HepG2 (cell line): Measurements from ENCODE around the gene PKP1. TPM values are rescaled to one million over a fixed set of nuclear protein-coding genes. Genes with fewer than 3 reads are reported as not detected.

Experiments used
- ATAC-seq: fragments of 200-7000 bp; cut with Tn5 transposase; 3 replicates; pipeline ENCODE4 v1.9.1; 2020; ENCODE audit warnings: mild to moderate bottlenecking, moderate library complexity
- BruUV-seq: library from RNA; stranded (reverse); fragments of 400-500 nt; replicated peaks from 2 replicates; lab custom pipeline; 2021; lab: Mats Ljungman, UMichigan
- CTCF ChIA-PET: fragments of 300-600 bp; formaldehyde crosslinking; extraction: SDS; loops from one replicate; lab custom pipeline; 2021; ENCODE audit warnings: low total read pairs, inconsistent platforms, low intra/inter-chr PET ratio; lab: Yijun Ruan, JAX
- POLR2A ChIA-PET: fragments of 350-600 bp; sonication (Branson Sonifier 250); formaldehyde crosslinking; loops from one replicate; lab custom pipeline; 2020; ENCODE audit warnings: antibody characterized with exemption, inconsistent platforms; lab: Yijun Ruan, JAX
- DNase-seq: peaks from one replicate; pipeline ENCODE4 v3.0.0-alpha.2; 2015; ENCODE audit warnings: low spot score
- FAIRE-seq: peaks from 3 replicates; lab custom pipeline; 2011; peaks lifted over from hg19 to GRCh38; lab: Jason Lieb, UNC
- H2AFZ ChIP-seq: one replicate; pipeline ENCODE4 v1.6.1; 2011; ENCODE audit warnings: low read length, inconsistent platforms
- H3K27ac ChIP-seq: fragments of 300-600 bp; 3 replicates; pipeline ENCODE4 v1.8.0; 2011; ENCODE audit warnings: mixed run types, mild to moderate bottlenecking, mixed read lengths, low read length, inconsistent platforms; ENCODE audit not compliant: insufficient read depth; ENCODE audit errors: extremely low read length
- H3K27me3 ChIP-seq, 2 experiments: fragments of 200-600 bp in 1 of 2; 2 replicates in 1 of 2; 3 replicates in 1 of 2; pipeline versions ENCODE4 v1.6.0 to v1.8.0; 2011; ENCODE audit warnings: low read length in 2 of 2, mild to moderate bottlenecking in 2 of 2, moderate library complexity in 2 of 2, inconsistent platforms in 1 of 2; ENCODE audit not compliant: insufficient read depth in 2 of 2, control insufficient read depth in 1 of 2
- H3K36me3 ChIP-seq, 2 experiments: fragments of 200-600 bp in 1 of 2; replicated peaks in 1 of 2; 2 replicates in 1 of 2; 3 replicates in 1 of 2; pipeline versions ENCODE4 v1.5.1 to v1.8.0; 2011; ENCODE audit warnings: low read length in 2 of 2, inconsistent platforms in 1 of 2; ENCODE audit not compliant: insufficient read depth in 2 of 2, control insufficient read depth in 1 of 2
- H3K4me1 ChIP-seq: 2 replicates; pipeline ENCODE4 v1.5.1; 2012; ENCODE audit warnings: low read length, inconsistent platforms; ENCODE audit not compliant: insufficient read depth
- H3K4me2 ChIP-seq: 2 replicates; pipeline ENCODE4 v1.6.0; 2011; ENCODE audit warnings: low read depth, low read length, inconsistent platforms
- H3K4me3 ChIP-seq, 3 experiments: fragments of 200-600 bp in 1 of 3; sonication (generic), shearing (Covaris generic) in 1 of 3; replicated peaks in 1 of 3; 2 replicates each; pipeline ENCODE4 v1.5.1; 2011 to 2016; ENCODE audit warnings: low read length in 3 of 3, inconsistent platforms in 2 of 3, low read depth in 2 of 3, mild to moderate bottlenecking in 2 of 3, control low read depth in 1 of 3, mixed read lengths in 1 of 3; ENCODE audit not compliant: insufficient read depth in 1 of 3
- H3K79me2 ChIP-seq: one replicate; pipeline ENCODE4 v1.6.1; 2011; ENCODE audit warnings: low read length, inconsistent platforms; ENCODE audit not compliant: insufficient read depth
- H3K9ac ChIP-seq: 2 replicates; pipeline ENCODE4 v1.6.0; 2011; ENCODE audit warnings: mild to moderate bottlenecking, low read depth, low read length, inconsistent platforms; ENCODE audit not compliant: insufficient read depth
- H3K9me3 ChIP-seq: 2 replicates; pipeline ENCODE4 v1.5.1; 2012; ENCODE audit warnings: mild to moderate bottlenecking, low read length
- H4K20me1 ChIP-seq: 2 replicates; pipeline ENCODE4 v1.6.0; 2011; ENCODE audit warnings: inconsistent platforms, mild to moderate bottlenecking, low read length, moderate library complexity; ENCODE audit not compliant: insufficient read depth
- ATF7 ChIP-seq, 2 experiments: fragments of 450-650 bp in 1 of 2; sonication (generic) in 1 of 2; formaldehyde crosslinking in 1 of 2; IDR thresholded peaks; 2 replicates each; pipeline versions ENCODE4 v1.4.0 to v1.6.1; 2016 to 2020; ENCODE audit warnings: antibody characterized with exemption in 1 of 2, mild to moderate bottlenecking in 1 of 2, missing genetic modification reagents in 1 of 2
- BRCA1 ChIP-seq: sonication (generic); formaldehyde crosslinking; IDR thresholded peaks from 2 replicates; pipeline ENCODE4 v1.4.0; 2020; ENCODE audit warnings: missing genetic modification reagents
- EP300 ChIP-seq, 3 experiments: sonication (generic) in 1 of 3; formaldehyde crosslinking in 1 of 3; IDR thresholded peaks; 2 replicates each; pipeline versions ENCODE4 v1.5.1 to v1.6.1; 2011 to 2020; ENCODE audit warnings: low read depth in 2 of 3, low read length in 2 of 3, borderline replicate concordance in 1 of 3, improper control_type of control experiment in 1 of 3, mild to moderate bottlenecking in 1 of 3, missing genetic modification reagents in 1 of 3, moderate library complexity in 1 of 3
- MLLT10 ChIP-seq: sonication (generic); formaldehyde crosslinking; IDR thresholded peaks from 2 replicates; pipeline ENCODE4 v1.4.0; 2020; ENCODE audit warnings: missing genetic modification reagents
- NFRKB ChIP-seq: fragments of 450-650 bp; IDR thresholded peaks from 2 replicates; pipeline ENCODE4 v1.6.1; 2017
- RFXANK ChIP-seq: IDR thresholded peaks from 2 replicates; pipeline ENCODE4 v1.6.1; 2016
- ZBTB49 ChIP-seq: sonication (generic); formaldehyde crosslinking; IDR thresholded peaks from 2 replicates; pipeline ENCODE4 v1.4.0; 2020; ENCODE audit warnings: missing genetic modification reagents, borderline replicate concordance
- ZBTB7A ChIP-seq: sonication (generic); formaldehyde crosslinking; IDR thresholded peaks from 2 replicates; pipeline ENCODE4 v1.8.0; 2022; ENCODE audit warnings: mild to moderate bottlenecking, missing genetic modification reagents
- ZNF549 ChIP-seq: sonication (generic); formaldehyde crosslinking; IDR thresholded peaks from 2 replicates; pipeline ENCODE4 v1.5.0; 2020; ENCODE audit warnings: missing genetic modification reagents
- WGBS: methylation state at CpG from one replicate; pipeline ENCODE4 v1.1.6; 2017; ENCODE audit warnings: low lambda C conversion rate; 5-methylcytosine and 5-hydroxymethylcytosine counted together
- in situ Hi-C: cut with HindIII; loops from 2 replicates; pipeline ENCODE4 v1.10.0; 2017; ENCODE audit warnings: low pct_unique_long_range_greater_than_20kb; ENCODE audit not compliant: extremely low pct_ligation_motif_present
- intact Hi-C: fragments of 100-400 bp; cut with micrococcal nuclease; formaldehyde crosslinking; loops from one replicate; pipeline ENCODE4 v1.10.0; 2022; ENCODE audit not compliant: unreplicated experiment
- polyA plus RNA-seq, 8 experiments: library from polyadenylated mRNA; depleted of rRNA in 3 of 8; stranded (reverse) in 7 of 8; unstranded in 1 of 8; fragments of >200 nt; fragmentation: Illumina TruSeq in 4 of 8; extraction: Trizol in 4 of 8; gene quantifications; 2 replicates each; pipeline versions ENCODE4 v1.2.1 to v1.2.3, GENCODE V29; 2011 to 2016; ENCODE audit warnings: low read depth in 4 of 8, missing spikeins in 1 of 8, mixed read lengths in 1 of 8; ENCODE audit not compliant: insufficient read depth in 1 of 8
- total RNA-seq, 5 experiments: library from RNA; depleted of rRNA; stranded (reverse); fragments of >200 nt; fragmentation: Illumina TruSeq; extraction: Trizol; gene quantifications; 2 replicates each; pipeline ENCODE4 v1.2.3, GENCODE V29; 2016; ENCODE audit warnings: low read depth in 1 of 5
- TF ChIP-seq, protein P1 (sequence below): sonication (generic); formaldehyde crosslinking; IDR thresholded peaks from 2 replicates; pipeline ENCODE4 v1.4.0; 2020; ENCODE audit warnings: missing genetic modification reagents, borderline replicate concordance
- TF ChIP-seq, protein P2 (sequence below): sonication (generic); formaldehyde crosslinking; IDR thresholded peaks from 2 replicates; pipeline ENCODE4 v1.5.0; 2020; ENCODE audit warnings: missing genetic modification reagents
- TF ChIP-seq, protein P3 (sequence below): sonication (generic); formaldehyde crosslinking; IDR thresholded peaks from 2 replicates; pipeline ENCODE4 v1.9.0; 2022; ENCODE audit warnings: low read depth, missing genetic modification reagents

The PKP1 gene
- total and polyA plus RNA-seq, 2 of the 13 experiments (the other 11 are each of a cell fraction or from before 2014, with no cell fraction given), result not detected

GRCh38 chr1:201354151-201354900, 71.0 kb downstream of the PKP1 start:
- 33% methylated on average over 7 of the region's 9 CpGs for WGBS
- Histone ChIP-seq H3K27ac (no peak overlapping the region), H2AFZ (no peak overlapping the region), H3K4me1 (no peaks in the 10 kb centered on the region), H3K27me3 (peaks cover 2 to 26% of the 10 kb centered on the region in 2 experiments), H3K36me3 (no peaks in the 10 kb centered on the region), H3K4me3 (no peak overlapping the region), H3K9me3 (no peaks in the 10 kb centered on the region), H3K4me2 (no peak overlapping the region), H3K9ac (no peak overlapping the region), H3K79me2 (no peaks in the 10 kb centered on the region), H4K20me1 (no peaks in the 10 kb centered on the region)
- ChIA-PET CTCF (no interaction called here), POLR2A (no interaction called here)
- BruUV-seq, result no TSS peak
- DNase-seq, result no peak
- 0 out of 3 replicates have a peak, but pooled peaks have one; percentile 27 for ATAC-seq
- no peak for FAIRE-seq
- intact Hi-C loops (no loop called here), in situ Hi-C loops (no loop called here)
- TF ChIP-seq, protein P1, sequence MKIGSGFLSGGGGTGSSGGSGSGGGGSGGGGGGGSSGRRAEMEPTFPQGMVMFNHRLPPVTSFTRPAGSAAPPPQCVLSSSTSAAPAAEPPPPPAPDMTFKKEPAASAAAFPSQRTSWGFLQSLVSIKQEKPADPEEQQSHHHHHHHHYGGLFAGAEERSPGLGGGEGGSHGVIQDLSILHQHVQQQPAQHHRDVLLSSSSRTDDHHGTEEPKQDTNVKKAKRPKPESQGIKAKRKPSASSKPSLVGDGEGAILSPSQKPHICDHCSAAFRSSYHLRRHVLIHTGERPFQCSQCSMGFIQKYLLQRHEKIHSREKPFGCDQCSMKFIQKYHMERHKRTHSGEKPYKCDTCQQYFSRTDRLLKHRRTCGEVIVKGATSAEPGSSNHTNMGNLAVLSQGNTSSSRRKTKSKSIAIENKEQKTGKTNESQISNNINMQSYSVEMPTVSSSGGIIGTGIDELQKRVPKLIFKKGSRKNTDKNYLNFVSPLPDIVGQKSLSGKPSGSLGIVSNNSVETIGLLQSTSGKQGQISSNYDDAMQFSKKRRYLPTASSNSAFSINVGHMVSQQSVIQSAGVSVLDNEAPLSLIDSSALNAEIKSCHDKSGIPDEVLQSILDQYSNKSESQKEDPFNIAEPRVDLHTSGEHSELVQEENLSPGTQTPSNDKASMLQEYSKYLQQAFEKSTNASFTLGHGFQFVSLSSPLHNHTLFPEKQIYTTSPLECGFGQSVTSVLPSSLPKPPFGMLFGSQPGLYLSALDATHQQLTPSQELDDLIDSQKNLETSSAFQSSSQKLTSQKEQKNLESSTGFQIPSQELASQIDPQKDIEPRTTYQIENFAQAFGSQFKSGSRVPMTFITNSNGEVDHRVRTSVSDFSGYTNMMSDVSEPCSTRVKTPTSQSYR (CRISPR knock-in tag), result no peak
- TF ChIP-seq ATF7 (IDR thresholded peaks at IDR 0.05), result no peak
- no peak for TF ChIP-seq ATF7 (CRISPR knock-in tag; IDR thresholded peaks at IDR 0.05)
- TF ChIP-seq BRCA1 (CRISPR knock-in tag), result no peak
- no peak for TF ChIP-seq ZNF549
- TF ChIP-seq ZBTB7A (CRISPR knock-in tag), result no peak
- no peak for TF ChIP-seq EP300 (IDR thresholded peaks at IDR 0.05; ENCODE audit: low read depth in 2 of 2, low read length in 2 of 2)
- TF ChIP-seq EP300 (CRISPR knock-in tag; IDR thresholded peaks at IDR 0.05; ENCODE audit: borderline replicate concordance), result no peak
- TF ChIP-seq MLLT10 (CRISPR knock-in tag), result no peak
- TF ChIP-seq, protein P2, sequence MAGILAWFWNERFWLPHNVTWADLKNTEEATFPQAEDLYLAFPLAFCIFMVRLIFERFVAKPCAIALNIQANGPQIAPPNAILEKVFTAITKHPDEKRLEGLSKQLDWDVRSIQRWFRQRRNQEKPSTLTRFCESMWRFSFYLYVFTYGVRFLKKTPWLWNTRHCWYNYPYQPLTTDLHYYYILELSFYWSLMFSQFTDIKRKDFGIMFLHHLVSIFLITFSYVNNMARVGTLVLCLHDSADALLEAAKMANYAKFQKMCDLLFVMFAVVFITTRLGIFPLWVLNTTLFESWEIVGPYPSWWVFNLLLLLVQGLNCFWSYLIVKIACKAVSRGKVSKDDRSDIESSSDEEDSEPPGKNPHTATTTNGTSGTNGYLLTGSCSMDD (CRISPR knock-in tag), result no peak
- TF ChIP-seq, protein P3, sequence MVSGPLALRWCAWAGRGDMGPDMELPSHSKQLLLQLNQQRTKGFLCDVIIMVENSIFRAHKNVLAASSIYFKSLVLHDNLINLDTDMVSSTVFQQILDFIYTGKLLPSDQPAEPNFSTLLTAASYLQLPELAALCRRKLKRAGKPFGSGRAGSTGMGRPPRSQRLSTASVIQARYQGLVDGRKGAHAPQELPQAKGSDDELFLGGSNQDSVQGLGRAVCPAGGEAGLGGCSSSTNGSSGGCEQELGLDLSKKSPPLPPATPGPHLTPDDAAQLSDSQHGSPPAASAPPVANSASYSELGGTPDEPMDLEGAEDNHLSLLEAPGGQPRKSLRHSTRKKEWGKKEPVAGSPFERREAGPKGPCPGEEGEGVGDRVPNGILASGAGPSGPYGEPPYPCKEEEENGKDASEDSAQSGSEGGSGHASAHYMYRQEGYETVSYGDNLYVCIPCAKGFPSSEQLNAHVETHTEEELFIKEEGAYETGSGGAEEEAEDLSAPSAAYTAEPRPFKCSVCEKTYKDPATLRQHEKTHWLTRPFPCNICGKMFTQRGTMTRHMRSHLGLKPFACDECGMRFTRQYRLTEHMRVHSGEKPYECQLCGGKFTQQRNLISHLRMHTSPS (CRISPR knock-in tag), result no peak
- TF ChIP-seq NFRKB, result no peak
- no peak for TF ChIP-seq ZBTB49 (CRISPR knock-in tag)
- TF ChIP-seq RFXANK (CRISPR knock-in tag), result no peak
